HPDE6-E6E7 (cell line): Measurements from ENCODE around the gene IL1RN.
A peak's percentile ranks its signal among the peaks of the same experiment; 100 is the strongest.

Source experiments
- DNase-seq: peaks from one replicate; pipeline ENCODE4 v3.0.0; 2011; ENCODE audit warnings: missing footprints; ENCODE audit errors: extremely low spot score

IL1RN gene

GRCh38 chr2:113127646-113128570, 510 bp downstream of the IL1RN start:
- no peak for DNase-seq

GRCh38 chr2:113129519-113130078, 2.2 kb downstream of the IL1RN start:
- DNase-seq: no peak

GRCh38 chr2:113131352-113132185, 4.2 kb downstream of the IL1RN start:
- DNase-seq: no peak

GRCh38 chr2:113132414-113133021, 5.1 kb downstream of the IL1RN start:
- no peak for DNase-seq

GRCh38 chr2:113133704-113134598, 6.6 kb downstream of the IL1RN start:
- DNase-seq: no peak

GRCh38 chr2:113134717-113135116, 7.3 kb downstream of the IL1RN start:
- no peak for DNase-seq

GRCh38 chr2:113135317-113135716, 7.9 kb downstream of the IL1RN start:
- DNase-seq: no peak

- DNase-seq: no peak
These were observed 9.7 kb downstream of the IL1RN start for GRCh38 chr2:113136828-113137775.

GRCh38 chr2:113137827-113138226, 10.4 kb downstream of the IL1RN start:
- DNase-seq: no peak

GRCh38 chr2:113138428-113139322, 11.3 kb downstream of the IL1RN start:
- peak; percentile 44 for DNase-seq

GRCh38 chr2:113141451-113141850, 14.1 kb downstream of the IL1RN start:
- no peak for DNase-seq

GRCh38 chr2:113142290-113142689, 14.9 kb downstream of the IL1RN start:
- no peak for DNase-seq

GRCh38 chr2:113144259-113144658, 16.9 kb downstream of the IL1RN start:
- DNase-seq: no peak

- no peak for DNase-seq
These were observed 21.5 kb downstream of the IL1RN start for GRCh38 chr2:113148606-113149552.

- no peak for DNase-seq
These were observed 22.3 kb downstream of the IL1RN start for GRCh38 chr2:113149553-113150257.

- DNase-seq: no peak
These were observed 22.8 kb downstream of the IL1RN start for GRCh38 chr2:113150258-113150601.

- no peak for DNase-seq
These were observed 27.9 kb downstream of the IL1RN start for GRCh38 chr2:113155331-113155730.
